ENCODE measurements around the gene CCL24. TPM values are rescaled to one million over a fixed set of nuclear protein-coding genes. Genes with fewer than 3 reads are reported as not detected.

The CCL24 gene
- total and polyA plus RNA-seq, 2 of the 4 experiments (the other 2 are of a cell fraction), result not detected

DNA sequence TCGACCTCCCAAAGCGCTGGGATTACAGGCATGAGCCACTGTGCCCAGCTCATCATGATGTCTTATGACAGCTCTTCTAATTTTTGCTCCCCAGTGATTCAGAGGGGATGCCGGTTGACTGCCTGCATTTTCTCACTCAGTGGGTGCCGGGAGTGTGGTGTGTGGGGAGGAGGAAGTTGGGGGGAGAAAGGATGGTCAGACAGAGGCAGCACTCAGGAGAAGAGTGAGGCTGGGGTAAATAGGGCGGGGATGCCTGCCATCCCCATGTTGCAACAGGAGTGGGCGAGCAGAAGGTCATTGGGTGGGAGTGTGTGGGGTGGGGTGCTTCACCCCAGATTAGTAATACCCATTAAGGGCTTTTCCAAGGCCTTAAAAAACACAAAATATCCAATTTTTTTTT lies 3.5 kb upstream of the CCL24 start:
- Histone ChIP-seq H3K4ac (ENCODE audit: low read depth, low read length) (no peak overlapping the region), H3K9me1 (ENCODE audit: insufficient read depth, low read length) (peaks cover 3% of the 10 kb centered on the region), H3K4me1 (ENCODE audit: control insufficient read depth, insufficient read depth, low read length) (peaks cover 2% of the 10 kb centered on the region), H2AK9ac (replicated peaks; ENCODE audit: low read depth, low read length, poor library complexity) (no peak overlapping the region), H3K4me2 (ENCODE audit: low read depth, low read length) (no peak overlapping the region), H2AFZ (replicated peaks; ENCODE audit: low read length, poor library complexity) (no peak overlapping the region), H2BK15ac (ENCODE audit: low read depth, low read length) (no peak overlapping the region), H3K18ac (ENCODE audit: low read depth, low read length) (no peak overlapping the region), H3K36me3 (ENCODE audit: control insufficient read depth, insufficient read depth, low read length) (no peaks in the 10 kb centered on the region), H4K8ac (ENCODE audit: low read depth in 2 of 2, low read length in 2 of 2) (no peak overlapping the region), H3K27ac (ENCODE audit: insufficient read depth, low read length) (no peak overlapping the region), H3K79me1 (ENCODE audit: low read depth in 1 of 2, low read length in 2 of 2) (no peaks in the 10 kb centered on the region), H4K20me1 (ENCODE audit: insufficient read depth, low read length) (0 out of 2 replicates have a peak, but pooled peaks cover 3% of the 10 kb centered on the region), H3K14ac (replicated peaks; ENCODE audit: low read depth, low read length) (no peak overlapping the region), H3K9ac (ENCODE audit: low read depth, low read length) (no peak overlapping the region), H2BK5ac (ENCODE audit: low read depth, low read length, poor library complexity, severe bottlenecking) (no peak overlapping the region), H4K91ac (ENCODE audit: insufficient read depth, low read depth, low read length) (no peak overlapping the region), H4K5ac (ENCODE audit: low read depth, low read length) (no peak overlapping the region), H3K9me3 (ENCODE audit: control insufficient read depth, insufficient read depth, low read length) (no peaks in the 10 kb centered on the region), H2BK120ac (ENCODE audit: low read depth, low read length) (no peak overlapping the region), H2BK20ac (ENCODE audit: low read depth, low read length) (no peak overlapping the region), H3K27me3 (ENCODE audit: control insufficient read depth, insufficient read depth, low read length) (peaks cover 17% of the 10 kb centered on the region), H2AK5ac (ENCODE audit: low read depth, low read length) (no peak overlapping the region), H3K23ac (ENCODE audit: low read depth, low read length) (no peak overlapping the region), H3K4me3 (ENCODE audit: insufficient read depth, low read depth, low read length) (no peak overlapping the region), H3K56ac (ENCODE audit: extremely low read depth, insufficient read depth, low read length) (no peak overlapping the region)
- in situ Hi-C loops (cut with MboI; ENCODE audit: low sequenced_read_pairs), result no loop called here
- ChIA-PET CTCF (interaction anchor here (0.6 kb wide), 1 partner anchor 8 kb away, joined by 3 read pairs; no protein-coding TSS in a partner anchor), POLR2A (ENCODE audit: unreplicated experiment) (no interaction called here)
- ATAC-seq (ENCODE audit: low read depth), result no peak
- TF ChIP-seq CHD1 (IDR thresholded peaks at IDR 0.05; ENCODE audit: low read depth, low read length) (no peak), RFX5 (IDR thresholded peaks at IDR 0.05; ENCODE audit: low read depth, low read length) (no peak), CEBPB (IDR thresholded peaks at IDR 0.05; ENCODE audit: low read depth, low read length) (no peak), FOS (IDR thresholded peaks at IDR 0.05; ENCODE audit: low read depth, low read length) (no peak), BHLHE40 (IDR thresholded peaks at IDR 0.05; ENCODE audit: low read depth, low read length) (no peak), POLR2A (IDR thresholded peaks at IDR 0.05; ENCODE audit: low read depth, low read length) (no peak), SMC3 (IDR thresholded peaks at IDR 0.05; ENCODE audit: low read depth, low read length) (no peak), MAZ (IDR thresholded peaks at IDR 0.05; ENCODE audit: borderline replicate concordance, low read depth, low read length) (no peak)
- TF ChIP-seq, protein P1, sequence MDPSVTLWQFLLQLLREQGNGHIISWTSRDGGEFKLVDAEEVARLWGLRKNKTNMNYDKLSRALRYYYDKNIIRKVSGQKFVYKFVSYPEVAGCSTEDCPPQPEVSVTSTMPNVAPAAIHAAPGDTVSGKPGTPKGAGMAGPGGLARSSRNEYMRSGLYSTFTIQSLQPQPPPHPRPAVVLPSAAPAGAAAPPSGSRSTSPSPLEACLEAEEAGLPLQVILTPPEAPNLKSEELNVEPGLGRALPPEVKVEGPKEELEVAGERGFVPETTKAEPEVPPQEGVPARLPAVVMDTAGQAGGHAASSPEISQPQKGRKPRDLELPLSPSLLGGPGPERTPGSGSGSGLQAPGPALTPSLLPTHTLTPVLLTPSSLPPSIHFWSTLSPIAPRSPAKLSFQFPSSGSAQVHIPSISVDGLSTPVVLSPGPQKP (IDR thresholded peaks at IDR 0.05; ENCODE audit: borderline replicate concordance, low read depth, low read length), result no peak
- intact Hi-C loops (cut with micrococcal nuclease), result no loop called here
- no peak for DNase-seq
- 80% methylated on average over 1 of the region's 6 CpGs; no CpG with 5 or more reads in 1 of the 2 experiments for WGBS, 2 experiments (ENCODE audit: extremely low coverage in 2 of 2, insufficient read length in 1 of 2)
- dilution Hi-C loops (cut with HindIII; ENCODE audit: low sequenced_read_pairs, unreplicated experiment), result no loop called here
- BruUV-seq (replicated peaks), result no TSS peak

All from IMR-90 (cell line).